ENCODE results near the gene EDN2.

The EDN2 gene

DNA sequence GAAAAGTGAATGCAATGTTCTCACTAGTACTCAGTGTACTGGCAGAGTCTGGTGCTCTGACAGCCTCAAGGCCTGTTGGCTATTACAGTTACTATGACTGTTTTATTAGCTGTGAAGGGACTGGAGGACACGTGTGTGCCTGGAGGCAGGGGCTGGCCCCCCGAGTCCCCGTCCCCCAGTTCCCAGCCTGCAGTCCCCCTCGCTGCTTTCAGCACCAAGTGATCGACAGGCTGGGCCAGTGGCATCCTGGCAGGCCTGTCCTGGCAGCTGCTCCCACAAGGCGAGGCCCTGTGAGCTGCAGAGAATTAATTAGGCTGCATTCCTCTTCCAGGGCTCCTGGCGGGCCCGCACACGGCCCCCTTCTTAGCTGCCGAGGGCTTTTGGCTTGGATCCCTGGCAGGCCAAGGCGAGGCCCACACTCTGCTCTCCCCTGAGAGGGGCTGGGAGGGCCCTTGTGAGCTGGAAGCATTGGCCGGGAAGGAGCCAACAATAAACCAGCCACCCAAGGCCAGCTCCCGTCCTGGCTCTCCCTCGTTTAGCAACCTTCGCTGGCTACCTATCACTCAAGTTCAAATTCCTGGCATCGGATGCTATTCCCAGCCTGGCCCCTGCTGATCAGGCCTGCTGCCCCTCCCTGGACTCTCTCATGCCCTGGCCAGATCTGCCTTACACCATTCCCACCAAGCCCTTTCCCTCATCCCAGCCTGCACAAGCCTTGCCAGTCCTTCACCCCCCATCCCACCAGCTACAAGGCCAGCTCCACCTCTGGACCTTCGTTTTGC, 9.8 kb downstream of the EDN2 start:
- DNase-seq (ENCODE audit: low read depth, low spot score): no peak

DNA sequence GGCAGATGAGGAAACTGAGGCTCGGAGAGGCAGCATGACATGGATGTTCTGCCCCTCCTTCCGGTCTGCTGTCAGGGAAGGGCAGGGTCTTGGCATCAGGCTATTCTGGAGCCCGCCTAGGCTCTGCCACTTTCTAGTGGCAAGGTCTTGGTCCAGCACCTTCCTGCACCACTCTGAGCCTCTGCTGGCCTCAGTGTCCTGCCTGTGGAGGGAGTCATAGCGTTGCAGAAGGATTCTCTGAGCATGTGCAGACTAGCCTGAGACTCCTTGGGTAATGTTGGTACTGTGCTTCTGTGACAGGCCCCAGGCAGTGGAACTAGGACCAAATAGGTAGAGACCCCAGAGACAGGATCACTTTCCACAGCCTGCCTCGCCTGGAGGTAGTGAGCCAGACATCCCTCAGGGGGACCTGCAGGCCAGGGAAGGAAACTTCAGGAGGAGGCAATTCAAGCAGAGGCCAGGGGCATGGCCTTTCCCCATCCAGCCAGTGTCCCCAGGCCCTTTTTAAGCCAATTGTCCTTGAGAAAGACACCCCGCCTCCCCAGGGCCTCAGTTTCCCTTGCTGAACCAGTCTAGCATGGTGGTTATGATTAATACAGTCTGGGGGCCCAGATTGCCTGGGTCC, 10.6 kb downstream of the EDN2 start:
- no peak for DNase-seq (ENCODE audit: low read depth, low spot score)
- H3K4me3 ChIP-seq (ENCODE audit: low read length): no peak overlapping the region

More for the DNA sequence above, 9.8 kb downstream of the EDN2 start:
- no peak overlapping the region for H3K4me3 ChIP-seq (ENCODE audit: low read length)

DNA sequence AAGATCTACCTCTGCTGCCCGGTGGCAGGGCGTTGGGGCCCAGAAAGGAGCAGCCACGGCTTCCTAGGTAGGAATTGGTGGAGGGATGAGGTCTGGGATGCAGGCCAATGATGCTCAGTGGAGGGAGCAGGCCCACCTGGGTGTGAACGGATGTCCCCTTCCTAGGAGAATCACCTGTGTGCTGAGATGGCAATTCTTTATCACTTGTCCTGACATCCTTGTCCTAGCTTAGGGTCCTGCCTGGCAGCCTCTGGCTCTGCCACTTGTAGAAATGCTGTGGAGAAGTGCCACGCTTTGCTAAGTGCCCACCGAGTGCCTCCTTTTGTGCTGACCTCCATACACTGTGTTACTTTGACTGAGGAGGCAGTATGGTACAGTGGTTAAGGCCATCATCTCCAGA, 12.8 kb downstream of the EDN2 start:
- no peak for DNase-seq (ENCODE audit: low read depth, low spot score)
- H3K4me3 ChIP-seq (ENCODE audit: low read length): no peak overlapping the region

DNA sequence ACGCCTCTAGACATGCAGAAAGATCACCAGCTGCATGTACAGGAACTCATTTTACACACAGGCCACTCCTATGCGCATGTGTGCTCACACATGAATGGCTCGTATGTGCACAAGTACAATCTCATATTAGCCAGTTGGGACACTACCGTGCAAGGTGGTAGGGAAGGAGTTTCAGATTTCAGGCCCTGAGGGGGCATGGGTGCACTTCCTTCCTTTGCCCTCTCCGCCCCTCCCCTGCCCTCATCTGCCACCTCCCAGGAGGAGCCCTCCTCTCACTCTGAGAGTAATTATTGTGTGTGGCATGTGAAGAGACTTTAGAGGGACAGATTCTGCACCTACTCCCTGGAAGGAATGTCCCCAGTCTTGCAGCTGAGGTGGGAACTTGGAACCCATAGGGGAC, 14.8 kb downstream of the EDN2 start:
- no peak overlapping the region for H3K4me3 ChIP-seq (ENCODE audit: low read length)

DNA sequence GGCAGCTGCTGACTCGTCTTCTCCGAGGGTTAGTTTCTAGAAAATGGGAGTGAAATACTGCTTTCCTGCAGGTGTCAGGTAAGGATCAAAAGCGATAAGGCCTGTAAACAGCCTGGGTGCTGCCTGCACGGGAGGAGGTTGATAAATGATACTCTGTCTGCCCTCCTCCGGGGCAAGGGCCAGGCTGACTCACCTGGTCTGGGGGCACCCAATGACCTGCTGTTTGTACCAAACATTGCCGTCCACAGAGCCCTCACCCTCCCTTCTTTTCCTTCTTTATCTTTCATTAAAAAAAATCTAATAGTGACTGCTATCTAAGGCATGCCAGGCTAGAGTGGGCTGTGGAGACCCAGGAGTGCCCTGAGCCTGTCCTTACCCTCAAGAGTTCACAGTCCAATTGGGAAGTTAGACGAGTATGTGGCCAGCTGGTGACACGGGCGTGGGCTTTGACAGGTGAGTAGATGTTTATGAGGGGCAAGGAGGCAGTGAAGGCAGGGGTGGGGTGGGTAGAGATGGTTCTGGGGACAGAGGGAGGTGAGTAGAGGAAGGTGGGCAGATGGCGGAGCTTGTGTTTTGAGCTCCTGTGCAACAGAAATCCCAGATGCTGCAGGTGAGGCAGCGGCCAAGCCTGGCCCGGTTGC, 16.2 kb downstream of the EDN2 start:
- H3K4me3 ChIP-seq (ENCODE audit: low read length): no peak overlapping the region
- DNase-seq (ENCODE audit: low read depth, low spot score): no peak

More for the DNA sequence above, 14.8 kb downstream of the EDN2 start:
- no peak for DNase-seq (ENCODE audit: low read depth, low spot score)

DNA sequence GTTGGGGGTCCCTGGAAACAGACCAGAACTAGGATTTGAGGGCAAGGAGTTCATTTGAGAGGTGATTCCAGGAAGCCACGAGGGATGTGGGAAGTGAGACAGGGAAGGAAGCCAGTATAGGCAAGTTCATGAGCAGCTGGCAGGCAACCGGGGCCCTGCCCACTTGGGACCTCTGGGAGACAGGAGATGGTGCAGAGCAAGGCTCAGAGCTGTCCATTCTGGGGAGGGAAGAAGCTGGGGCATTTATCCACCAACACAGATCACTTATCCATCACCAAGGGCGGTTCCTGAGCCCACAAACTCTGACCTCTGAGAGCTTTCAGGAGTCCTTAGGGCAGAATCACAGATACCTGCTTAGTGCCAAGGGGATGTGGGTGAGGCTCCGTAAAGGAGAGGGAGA, 16.8 kb downstream of the EDN2 start:
- DNase-seq (ENCODE audit: low read depth, low spot score): no peak
- H3K4me3 ChIP-seq (ENCODE audit: low read length): no peak overlapping the region

DNA sequence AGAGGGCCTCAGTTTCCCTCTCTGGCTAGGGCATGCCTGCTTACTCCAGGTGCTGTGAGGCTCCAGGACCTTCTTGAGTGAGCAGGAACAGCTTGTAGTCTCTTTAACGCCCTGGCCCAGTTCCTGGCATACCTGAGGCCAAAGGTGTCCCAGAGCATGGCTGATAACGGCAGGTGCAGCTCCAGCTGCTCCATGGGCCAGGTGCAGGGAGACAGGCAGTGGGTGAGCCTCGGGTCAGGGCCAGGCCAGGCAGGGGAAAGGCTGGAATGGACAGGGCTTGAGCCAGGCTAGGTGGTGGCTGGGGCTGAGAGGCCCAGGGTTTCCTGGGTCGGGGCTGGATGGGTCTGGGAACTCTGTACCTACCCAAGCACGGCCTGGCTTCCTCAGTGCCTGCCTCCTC, 18.3 kb downstream of the EDN2 start:
- no peak overlapping the region for H3K4me3 ChIP-seq (ENCODE audit: low read length)
- no peak for DNase-seq (ENCODE audit: low read depth, low spot score)

DNA sequence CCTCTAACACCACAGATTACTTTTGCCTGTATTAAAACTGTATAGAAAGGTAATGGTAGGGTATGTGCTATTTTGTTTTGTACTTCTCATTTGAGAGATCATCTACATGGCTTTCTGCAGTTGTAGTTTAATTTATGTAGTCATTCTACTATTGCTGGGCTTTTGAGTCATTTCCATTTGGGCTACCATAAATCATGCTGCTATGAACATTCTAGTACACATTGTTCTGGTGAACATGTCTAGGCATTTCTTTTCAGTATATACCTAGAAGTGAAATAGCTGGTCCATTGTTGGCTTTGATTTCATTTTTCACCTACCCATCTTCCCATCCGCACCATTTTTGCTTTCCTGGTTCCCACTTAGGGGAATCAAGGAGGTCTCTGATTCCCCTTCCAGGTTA, 18.7 kb downstream of the EDN2 start:
- no peak for DNase-seq (ENCODE audit: low read depth, low spot score)
- no peak overlapping the region for H3K4me3 ChIP-seq (ENCODE audit: low read length)

DNA sequence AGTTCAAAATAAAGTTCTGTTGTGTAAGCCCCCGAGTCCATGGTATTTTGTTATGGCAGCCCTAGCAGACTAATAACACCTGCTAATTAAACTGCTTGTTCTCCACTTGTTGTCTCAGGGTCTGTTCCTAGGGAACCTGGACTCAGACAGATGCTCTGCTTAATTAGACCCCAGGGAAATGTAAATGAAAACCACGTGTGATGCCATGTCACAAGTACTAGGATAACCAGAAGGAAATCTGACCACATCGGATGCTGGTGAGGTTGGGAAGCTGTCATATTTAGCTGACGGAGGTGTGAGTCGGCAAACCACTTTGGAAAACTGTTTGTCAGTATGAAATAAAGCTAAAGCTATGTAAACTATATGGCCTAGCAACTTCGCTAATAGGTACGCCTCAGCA, 19.6 kb downstream of the EDN2 start:
- H3K4me3 ChIP-seq (ENCODE audit: low read length): no peak overlapping the region
- no peak for DNase-seq (ENCODE audit: low read depth, low spot score)

DNA sequence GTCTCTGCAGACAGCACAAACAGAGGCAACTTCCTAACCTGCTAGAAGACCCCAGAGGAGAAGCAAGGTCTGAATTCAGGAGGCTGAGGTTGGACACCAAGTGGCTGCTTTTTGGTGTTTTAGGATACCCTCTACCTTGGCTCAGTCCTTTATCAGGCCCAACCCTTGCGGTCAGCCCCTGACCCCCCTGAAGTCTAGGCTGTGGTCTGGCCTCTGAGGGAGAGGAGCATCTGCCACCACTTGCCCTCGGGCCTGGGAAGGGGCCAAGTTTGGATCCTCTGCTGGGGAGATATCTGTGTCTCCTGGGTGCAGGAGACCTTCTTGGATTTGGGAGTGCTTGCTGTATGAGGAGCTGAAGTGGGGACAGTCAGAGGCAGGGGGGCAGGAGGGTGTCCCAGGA, 21.0 kb downstream of the EDN2 start:
- no peak overlapping the region for H3K4me3 ChIP-seq (ENCODE audit: low read length)
- DNase-seq (ENCODE audit: low read depth, low spot score): no peak

DNA sequence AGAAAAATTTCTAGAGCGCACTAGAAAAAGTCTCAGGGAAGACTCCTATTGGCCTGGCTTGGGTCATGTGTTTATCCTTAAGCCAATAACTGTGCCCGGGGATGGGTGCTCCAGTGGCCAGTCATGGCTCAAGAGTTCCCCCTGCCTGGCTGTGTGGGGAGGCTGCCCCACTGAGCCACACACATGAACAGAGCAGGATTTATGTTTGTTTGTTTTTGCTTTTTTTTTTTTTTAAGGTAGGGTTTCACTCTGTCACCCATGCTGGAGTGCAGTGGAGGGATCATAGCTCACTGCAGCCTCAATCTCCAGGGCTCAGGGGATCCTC, 21.8 kb downstream of the EDN2 start:
- H3K4me3 ChIP-seq (ENCODE audit: low read length): no peak overlapping the region
- no peak for DNase-seq (ENCODE audit: low read depth, low spot score)

DNA sequence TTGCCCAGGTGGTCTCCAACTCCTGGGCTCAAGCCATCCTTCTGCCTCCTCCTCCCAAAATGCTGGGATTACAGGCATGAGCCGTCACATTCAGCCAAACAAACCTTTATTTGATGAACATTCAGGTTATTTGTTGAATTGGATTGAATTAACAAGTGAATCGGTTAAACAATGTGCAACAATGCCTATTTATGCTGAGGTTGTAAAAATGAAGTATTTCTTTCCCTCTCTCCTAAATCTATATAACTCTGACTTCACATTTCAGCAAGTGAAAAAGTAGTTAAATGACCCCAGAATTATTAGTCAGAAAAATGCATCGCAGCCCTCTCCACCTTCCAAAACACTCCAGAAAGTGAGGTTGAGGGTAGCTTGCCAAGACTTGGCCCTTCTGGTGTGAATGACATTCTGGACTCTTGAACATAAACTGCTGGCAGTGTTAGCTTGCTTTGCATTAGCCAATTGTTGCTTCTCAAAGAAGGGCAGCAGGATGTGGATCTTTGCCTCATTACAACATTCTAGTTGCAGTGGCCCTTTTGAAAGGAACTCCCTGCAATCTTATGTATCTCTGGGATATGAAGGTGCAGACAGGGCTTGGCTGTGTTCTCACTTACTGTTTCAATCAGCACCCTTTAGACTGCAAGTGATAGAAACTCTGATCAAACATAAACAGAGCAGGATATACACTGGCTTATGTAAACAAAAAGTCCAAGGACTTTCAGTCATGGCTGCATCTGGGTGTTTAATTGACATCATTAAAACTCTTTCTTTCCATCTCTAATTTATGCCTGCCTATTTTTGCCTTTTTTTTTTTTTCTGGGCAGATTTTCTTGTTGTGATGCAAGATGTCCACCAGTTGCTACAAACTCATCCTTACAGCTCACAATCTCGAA, 22.4 kb downstream of the EDN2 start:
- H3K4me3 ChIP-seq (ENCODE audit: low read length): no peak overlapping the region
- no peak for DNase-seq (ENCODE audit: low read depth, low spot score)

DNA sequence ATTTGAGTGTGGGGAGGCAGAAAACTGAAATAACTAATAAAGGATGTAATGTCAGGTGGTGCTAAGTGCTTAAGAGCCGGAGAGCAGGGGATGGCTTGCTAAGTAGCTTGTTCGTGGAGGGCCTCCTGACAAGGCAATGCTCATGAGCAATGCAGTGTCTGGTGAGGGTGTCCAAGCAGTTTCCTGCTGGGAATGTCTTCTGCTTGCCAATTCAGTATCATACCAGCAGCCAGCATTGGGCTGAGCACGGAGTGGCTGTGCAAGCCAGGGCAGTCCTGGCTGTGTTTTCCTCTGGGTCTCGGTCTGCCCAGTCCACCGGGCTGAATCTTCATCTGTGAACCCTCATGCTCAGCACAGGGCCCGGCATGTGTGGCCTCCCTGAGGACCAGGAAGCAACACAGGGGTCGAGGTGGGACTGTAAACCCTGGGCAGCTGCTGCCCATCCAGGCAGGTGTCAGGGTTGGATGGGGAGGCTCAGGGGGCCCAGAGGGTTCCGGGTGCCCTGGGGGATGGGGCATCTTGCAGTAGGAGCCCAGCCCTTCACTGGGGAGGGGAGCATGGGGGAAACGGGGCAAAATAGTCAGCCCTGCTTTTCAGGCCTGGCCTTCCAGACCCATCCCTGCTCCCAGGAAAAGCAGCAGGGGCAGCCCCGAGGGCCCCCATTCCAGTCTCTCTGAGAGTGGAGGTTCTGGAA, 27.5 kb downstream of the EDN2 start:
- DNase-seq (ENCODE audit: low read depth, low spot score): no peak
- H3K4me3 ChIP-seq (ENCODE audit: low read length): no peak overlapping the region

DNA sequence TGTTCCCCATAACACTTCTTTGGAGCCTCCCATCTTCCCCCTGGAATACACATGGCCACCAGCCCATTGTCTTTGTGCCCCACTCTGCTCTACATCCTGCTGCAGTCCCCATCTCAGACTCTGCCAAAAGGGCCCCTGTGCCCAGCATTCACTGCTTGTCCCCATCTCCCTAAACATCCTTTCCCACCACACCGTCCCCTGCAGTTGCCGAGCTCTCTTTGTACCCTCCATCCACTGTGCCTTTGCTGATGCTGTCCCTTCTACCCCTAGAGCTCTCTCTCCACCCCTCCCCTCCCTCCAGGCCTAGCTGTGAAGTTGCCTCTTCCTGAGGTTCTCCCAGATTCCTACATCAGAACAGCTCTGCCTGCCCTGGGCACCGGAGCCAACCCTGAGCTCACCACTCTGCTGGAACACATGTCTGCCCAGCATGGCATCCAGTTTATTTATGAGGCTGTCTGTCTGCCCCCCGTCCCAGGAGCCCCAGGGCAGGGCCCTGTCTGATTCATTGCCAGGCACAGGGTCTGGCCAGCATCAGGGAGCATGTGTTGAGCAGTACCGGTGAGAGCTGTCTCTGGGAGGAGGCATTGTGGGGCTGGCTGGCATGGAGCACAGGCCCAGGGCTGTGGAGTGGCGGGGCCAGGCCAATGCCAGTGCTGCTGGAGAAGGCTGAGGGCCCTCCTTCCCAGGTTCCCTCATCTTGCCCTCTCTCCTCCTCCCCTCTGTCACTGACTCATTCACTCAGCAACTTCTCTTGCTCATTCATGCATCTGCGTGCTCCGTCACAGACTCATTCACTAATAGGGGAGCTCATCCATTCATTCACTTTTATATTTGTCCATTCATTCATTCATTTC, 28.8 kb downstream of the EDN2 start:
- no peak overlapping the region for H3K4me3 ChIP-seq (ENCODE audit: low read length)
- no peak for DNase-seq (ENCODE audit: low read depth, low spot score)

DNA sequence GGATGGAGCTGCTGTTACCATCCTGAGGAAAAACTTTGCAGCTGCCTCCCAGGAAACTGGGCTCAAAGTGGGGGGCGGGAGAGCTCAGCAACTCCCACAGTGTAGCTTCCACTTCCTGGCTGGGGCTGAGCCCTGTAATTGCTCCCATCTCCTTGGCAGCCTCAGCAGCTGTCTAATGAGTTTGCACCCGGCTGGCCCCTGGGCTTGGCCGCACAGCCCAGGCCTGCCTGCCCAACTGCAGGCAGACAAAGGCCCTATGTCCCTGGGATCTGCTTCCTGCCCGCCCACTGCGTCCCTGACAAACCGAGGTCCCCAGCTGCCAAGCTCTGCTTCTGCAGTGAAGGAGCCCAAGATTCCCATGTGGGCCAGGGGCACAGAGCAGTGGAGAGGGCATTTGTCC, 30.1 kb downstream of the EDN2 start:
- no peak overlapping the region for H3K4me3 ChIP-seq (ENCODE audit: low read length)
- no peak for DNase-seq (ENCODE audit: low read depth, low spot score)

DNA sequence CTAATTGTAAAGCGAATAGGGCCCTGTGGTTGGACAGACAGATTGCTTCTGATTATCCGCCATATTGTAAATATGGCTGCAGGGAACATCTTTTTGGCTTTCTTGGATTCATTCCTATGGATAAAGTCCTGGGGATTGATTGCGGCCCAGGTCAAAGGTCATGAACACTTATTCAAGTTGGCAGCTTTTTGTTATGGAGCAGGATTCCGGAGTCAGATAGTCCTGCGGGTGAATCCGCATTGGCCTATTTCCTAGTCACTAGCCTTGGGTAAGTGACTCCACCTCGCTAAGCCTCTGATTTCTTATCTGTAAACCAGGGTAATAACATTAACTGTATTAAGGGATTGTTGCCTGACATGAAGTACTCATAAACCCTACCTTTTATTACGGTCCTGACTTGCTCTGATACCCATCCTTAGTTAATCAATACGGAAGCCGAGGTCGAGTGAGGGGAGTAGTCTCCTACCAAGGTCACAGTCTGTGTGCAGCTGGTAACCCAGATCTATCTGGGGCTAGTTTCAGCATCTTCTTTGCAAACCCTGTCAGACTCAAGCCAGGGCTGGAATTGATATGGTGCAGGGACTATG, 31.7 kb downstream of the EDN2 start:
- H3K4me3 ChIP-seq (ENCODE audit: low read length): no peak overlapping the region
- DNase-seq (ENCODE audit: low read depth, low spot score): no peak

DNA sequence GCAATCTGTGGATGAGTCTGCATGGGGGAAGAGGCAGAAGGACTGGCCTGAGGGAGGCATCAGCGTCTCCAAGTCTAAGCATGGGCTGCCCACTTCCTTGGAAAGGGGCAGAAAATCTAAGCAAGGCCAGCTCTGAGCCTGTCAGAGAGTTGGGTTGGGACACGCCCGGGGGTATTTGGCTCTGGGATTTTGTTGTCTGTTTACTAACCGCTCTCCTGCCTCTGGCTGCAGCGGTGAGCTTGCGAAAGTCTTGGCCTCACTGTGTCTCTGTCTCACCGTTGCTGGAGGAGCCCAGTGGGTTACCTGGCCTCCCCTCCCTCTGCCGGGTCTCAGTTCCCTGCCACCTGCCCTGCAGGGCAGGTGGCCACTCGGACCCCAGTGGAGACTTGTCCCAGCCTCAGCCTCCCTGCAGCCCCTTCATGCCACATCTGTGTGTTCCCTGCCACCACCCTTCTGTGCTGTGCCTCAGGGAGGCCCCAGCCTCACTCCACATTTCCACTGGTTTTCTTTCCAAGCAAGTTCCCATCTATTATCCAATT, 33.7 kb downstream of the EDN2 start:
- no peak for DNase-seq (ENCODE audit: low read depth, low spot score)
- no peak overlapping the region for H3K4me3 ChIP-seq (ENCODE audit: low read length)
